GM21717 (cell line): ENCODE results near the gene BTRC.
"Not testable (repeated sequence)": the region's sequence is repeated elsewhere in the genome, so short reads cannot be mapped to it uniquely, and the experiment has no call there.

Experiments
- ATAC-seq: cut with Tn5 transposase; IDR thresholded peaks from one replicate; pipeline ENCODE4 v1.9.1; 2021; ENCODE audit warnings: mild to moderate bottlenecking, moderate library complexity; ENCODE audit not compliant: unreplicated experiment

The BTRC gene

GRCh38 chr10:101353692-101354327 lies at the start of gene BTRC:
Gene BTRC (plus strand): TSS chr10:101354165. CDS start chr10:101354181, 16 bp downstream.
- ATAC-seq = peak; percentile 89

GRCh38 chr10:101304316-101304715 lies 49.6 kb upstream of the BTRC start:
- ATAC-seq = no peak

- no peak for ATAC-seq
These were observed 48.4 kb upstream of the BTRC start for GRCh38 chr10:101305320-101306241.

GRCh38 chr10:101308051-101308450 lies 45.9 kb upstream of the BTRC start:
- ATAC-seq = no peak

DNA sequence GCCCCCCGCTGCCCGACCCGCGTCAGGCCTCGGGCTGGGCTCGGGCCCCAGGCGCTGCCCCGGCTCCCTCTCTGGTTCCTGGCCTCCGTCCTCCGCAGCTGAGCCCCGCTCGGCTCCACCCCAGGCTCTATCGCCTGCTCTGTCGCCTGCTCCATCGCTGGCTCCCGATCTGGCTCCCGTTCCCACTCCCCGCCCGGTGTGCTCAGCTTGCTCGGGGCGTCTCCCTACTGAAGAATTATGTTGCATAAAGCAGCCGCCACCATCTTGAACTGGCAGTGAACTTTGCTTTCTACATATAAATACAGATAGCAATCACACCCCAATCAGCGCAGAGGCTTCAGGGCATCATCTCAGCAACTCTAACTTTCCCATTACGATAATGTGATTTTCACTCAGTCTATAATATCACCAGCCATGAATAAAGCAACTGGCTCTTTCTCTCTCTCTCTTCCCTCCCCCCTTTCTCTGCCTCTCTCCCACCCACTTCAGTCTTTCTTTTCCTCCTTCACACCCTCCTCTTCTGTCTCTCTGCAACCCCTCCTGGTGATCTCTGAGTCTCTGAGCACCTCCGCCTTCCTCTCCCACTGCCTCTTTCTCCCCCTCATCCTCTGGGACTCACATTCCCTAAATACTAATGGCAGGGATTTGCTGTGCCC lies 43.3 kb upstream of the BTRC start:
- no peak for ATAC-seq

DNA sequence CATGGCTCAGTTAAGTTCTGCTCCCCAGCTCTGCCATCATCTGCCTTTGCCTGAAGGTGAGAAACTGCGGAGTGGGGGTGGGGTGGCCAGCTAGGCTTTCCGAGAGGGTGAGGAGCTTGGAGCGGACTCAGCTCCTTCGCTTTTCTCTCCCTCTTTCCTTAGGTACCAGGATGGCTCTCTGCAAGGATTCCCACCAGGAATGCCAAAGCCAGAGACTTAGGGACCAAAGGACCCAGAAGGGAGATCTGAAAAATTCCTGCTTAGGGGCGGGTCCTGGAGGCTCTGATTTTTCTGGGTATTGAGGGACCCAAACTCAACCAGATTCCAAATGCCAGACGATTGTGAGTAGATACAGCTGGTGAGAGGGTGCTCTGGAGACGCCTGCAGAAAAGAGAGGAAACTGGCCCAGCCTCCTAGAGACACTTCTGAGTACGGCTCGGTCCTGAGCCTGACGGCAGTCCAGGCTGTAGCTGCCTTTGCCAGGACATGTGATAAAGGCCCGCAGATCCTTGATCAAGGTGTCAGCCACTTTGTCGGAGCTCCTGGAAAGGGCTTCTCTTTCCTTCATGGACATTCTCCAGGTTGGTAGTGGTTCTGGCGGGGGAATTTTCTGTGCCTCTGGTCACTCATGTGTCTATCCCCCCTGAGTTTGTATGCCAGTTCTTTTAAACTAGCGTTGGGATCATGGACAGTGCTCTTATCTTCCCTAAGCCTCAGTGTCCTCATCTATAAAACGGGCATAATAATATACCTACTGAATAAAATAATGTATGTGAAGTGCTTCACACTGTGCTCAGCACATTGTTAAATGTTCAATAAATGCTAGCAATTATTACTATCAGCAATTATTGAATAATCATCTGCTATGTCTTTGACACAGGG lies 42.5 kb upstream of the BTRC start:
- ATAC-seq = no peak

DNA sequence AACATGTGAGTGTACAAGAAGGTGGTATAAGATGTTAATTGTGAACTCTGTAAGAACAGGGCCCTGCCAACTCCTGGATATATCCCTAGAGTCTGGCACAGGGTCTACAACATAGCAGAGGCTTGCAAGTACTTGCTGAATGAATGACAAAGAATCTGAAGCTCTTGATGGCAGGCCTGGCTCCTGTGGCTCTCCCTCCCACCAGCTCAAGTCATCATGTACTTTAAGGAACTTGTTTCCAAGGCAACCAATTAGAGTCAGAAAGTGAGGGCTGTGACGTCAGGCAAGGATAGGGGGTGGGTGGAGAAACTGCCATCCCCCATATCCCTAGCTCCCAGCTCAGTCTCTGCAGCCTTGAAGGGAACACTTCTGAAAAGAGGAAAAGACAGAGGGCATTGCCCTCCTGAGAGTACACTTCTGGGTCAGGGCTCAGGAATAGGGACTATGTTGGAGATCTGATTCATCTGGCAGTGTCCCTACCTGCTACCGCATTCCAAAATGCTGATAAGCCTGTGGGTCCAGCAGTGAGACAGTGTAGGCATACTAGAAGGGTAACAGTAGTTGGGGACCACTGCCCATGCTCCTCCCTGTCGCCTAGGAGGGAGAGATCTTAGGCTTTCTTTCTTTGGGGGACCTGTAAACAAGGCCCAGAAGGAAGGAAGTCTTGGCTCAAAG lies 34.6 kb upstream of the BTRC start:
- ATAC-seq = no peak

- ATAC-seq = no peak
These were observed 32.9 kb upstream of the BTRC start for GRCh38 chr10:101321073-101321472.

- no peak for ATAC-seq
These were observed 31.5 kb upstream of the BTRC start for GRCh38 chr10:101322266-101323108.

DNA sequence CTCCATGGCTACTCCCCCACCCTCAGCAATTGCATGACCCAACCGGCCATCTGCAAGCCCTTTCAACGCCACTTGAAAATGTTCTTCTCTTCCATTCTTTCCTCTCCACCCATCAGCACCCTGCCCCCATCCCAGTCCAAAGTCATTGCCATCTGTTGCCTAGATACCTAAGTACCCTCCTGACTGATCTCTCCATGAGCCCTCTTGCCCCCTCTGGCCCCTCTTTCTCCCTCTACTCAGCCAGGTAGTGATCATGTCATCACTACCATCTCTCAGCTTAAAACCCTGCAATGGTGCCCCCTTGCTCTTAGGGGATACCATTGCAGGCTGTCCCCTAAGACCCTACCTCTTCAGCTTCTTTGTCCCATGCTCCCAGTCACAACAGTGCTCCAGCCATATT lies 30.5 kb upstream of the BTRC start:
- no peak for ATAC-seq

DNA sequence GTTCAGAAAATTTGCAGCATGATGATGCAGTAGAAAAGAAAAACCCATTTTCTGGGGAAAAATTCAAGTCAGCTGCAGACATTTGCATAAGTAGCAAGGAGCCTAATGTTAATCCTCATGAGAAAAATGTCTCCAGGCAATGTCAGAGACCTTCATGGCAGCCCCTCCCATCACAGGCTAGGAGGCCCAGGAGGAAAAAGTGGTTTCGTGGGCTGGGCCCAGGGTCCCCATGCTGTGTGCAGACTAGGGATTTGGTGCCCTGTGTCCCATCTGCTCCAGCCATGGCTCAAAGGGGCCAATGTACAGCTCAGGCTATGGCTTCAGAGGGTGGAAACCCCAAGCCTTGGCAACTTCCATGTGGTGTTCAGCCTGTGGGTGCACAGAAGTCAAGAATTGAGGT lies 26.5 kb upstream of the BTRC start:
- ATAC-seq = not testable (repeated sequence)

DNA sequence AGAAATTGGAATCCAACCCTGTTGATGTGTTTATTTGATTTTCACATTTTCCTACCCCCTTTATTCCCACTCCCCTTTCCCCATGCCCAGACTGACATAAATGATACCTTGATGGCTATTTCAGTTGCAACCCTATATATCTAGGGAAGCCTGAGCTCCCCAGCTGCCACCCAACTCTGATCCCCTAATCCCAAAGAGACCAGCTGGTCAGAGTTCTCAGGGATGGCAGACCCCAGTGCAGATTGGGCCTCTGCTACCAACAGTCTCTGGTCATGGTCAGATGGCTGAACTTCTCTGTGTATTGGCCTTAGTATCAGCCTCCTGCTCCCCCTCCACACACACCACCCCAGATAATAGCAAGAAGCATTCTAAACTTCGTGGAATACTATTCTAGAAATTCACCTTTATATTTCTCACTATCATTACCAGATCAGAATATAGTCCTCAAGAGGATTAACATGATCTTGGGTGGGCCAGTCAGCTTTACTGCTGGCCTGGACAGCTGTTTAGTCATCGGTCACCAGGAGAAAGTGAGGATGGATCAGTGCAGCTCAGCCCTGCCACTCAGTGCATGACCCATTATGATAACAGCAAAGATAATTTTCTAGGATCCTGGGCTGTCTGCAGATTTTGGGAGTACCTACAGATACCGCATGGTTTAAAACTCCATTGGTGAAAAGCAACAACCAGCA lies 24.5 kb upstream of the BTRC start:
- ATAC-seq = no peak

- no peak for ATAC-seq
These were observed 23.7 kb upstream of the BTRC start for GRCh38 chr10:101330231-101330630.

- no peak for ATAC-seq
These were observed 23.2 kb upstream of the BTRC start for GRCh38 chr10:101330631-101331225.

DNA sequence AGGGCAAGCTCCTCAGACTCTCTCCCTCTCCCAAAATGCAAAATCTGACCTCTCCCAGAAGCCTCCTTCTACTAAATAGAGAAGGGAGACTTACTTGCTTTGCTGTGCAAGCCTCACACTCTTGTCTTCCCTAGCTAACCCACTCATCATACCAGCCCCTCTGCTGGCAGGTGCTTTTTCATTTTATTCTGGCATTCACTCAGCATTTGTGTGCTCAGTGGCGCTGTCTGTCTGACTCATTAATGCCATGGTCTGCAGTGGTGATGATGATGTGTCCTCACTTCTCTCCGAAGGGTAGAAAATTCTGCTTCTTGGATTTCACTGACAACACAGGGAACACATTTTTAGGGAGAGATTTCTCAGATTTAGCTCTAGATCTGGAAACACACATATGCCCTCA lies 22.0 kb upstream of the BTRC start:
- no peak for ATAC-seq

DNA sequence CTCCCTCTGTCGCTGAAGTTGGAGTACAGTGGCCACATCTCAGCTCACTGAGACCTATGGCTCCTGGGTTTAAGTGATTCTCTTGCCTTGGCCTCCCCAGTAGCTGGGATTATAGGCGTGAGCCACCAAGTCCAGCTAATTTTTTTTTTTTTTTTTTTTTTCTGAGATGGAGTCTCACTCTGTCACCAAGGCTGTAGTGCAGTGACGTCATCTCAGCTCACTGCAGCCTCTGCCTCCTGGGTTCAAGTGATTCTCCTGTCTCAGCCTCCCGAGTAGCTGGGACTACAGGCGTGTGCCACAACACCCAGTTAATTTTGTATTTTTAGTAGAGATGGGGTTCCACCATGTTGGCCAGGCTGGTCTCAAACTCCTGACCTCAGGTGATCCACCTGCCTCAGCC lies 19.7 kb upstream of the BTRC start:
- ATAC-seq = not testable (repeated sequence)

DNA sequence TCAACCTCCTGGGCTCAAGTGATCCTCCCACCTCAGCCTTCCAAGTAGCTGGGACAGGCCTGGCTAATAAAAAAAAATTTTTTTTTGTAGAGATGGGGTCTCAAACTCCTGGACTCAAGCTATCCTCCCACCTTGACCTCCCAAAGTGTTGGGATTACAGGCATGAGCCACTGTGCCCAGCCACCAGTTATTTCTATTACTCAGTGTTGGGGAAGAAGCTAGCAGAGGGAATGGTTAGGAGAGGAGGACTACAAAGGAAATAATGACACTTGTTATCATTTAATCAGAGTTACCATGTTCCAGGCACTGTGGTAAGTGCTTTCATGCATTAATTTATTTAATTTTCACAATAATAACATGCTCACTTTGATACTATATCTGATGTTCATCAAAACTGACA lies 17.6 kb upstream of the BTRC start:
- ATAC-seq = no peak

DNA sequence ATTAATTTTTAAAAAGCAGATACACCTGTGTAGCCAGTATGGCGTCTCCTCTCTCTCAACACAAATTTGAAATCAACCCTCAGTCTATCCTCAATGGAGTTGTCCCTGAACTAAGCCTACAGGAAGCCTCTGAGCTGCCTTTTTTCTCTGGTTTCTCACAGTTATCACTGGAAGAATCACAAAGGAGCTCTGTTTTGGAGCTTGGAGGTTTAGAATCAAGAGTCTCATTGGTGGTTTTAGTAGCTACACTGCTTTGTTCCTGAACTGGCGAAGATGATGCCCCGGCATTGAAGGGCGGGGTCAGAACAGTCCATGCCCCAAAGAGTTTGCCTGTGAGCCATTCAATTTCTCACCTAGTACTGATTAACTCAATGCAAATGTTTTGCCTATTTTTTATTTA lies 16.1 kb upstream of the BTRC start:
- no peak for ATAC-seq
